Ectodermal cell (in vitro differentiated cells): Measurements from ENCODE around the gene PGBD5.
"Not testable (repeated sequence)": the region's sequence is repeated elsewhere in the genome, so short reads cannot be mapped to it uniquely, and the experiment has no call there.

Experiments used
- H3K27ac ChIP-seq: 2 replicates; pipeline ENCODE4 v1.7.0; 2013; ENCODE audit warnings: mild to moderate bottlenecking, low read depth, low read length; ENCODE audit not compliant: insufficient read depth, poor library complexity, severe bottlenecking
- H3K27me3 ChIP-seq: 2 replicates; pipeline ENCODE4 v1.7.0; 2013; ENCODE audit warnings: mild to moderate bottlenecking, low read length; ENCODE audit not compliant: insufficient read depth, control insufficient read depth, poor library complexity, severe bottlenecking
- H3K36me3 ChIP-seq: one replicate; pipeline ENCODE4 v1.7.0; 2013; ENCODE audit warnings: low read length; ENCODE audit not compliant: control insufficient read depth, insufficient read depth
- H3K4me1 ChIP-seq: one replicate; pipeline ENCODE4 v1.7.0; 2013; ENCODE audit warnings: low read length; ENCODE audit not compliant: control insufficient read depth, insufficient read depth
- H3K4me3 ChIP-seq: 2 replicates; pipeline ENCODE4 v1.7.0; 2013; ENCODE audit warnings: low read depth, low read length, control low read depth; ENCODE audit not compliant: insufficient read depth
- H3K9me3 ChIP-seq: 2 replicates; pipeline ENCODE4 v1.7.0; 2013; ENCODE audit warnings: mild to moderate bottlenecking, low read length, moderate library complexity; ENCODE audit not compliant: control insufficient read depth
- WGBS, 2 experiments: methylation state at CpG; one replicate each; pipeline ENCODE4 v1.1.7; 2013; ENCODE audit warnings: missing lambda C conversion rate in 2 of 2; 5-methylcytosine and 5-hydroxymethylcytosine counted together

PGBD5 gene

GRCh38 chr1:230414694-230415093, 11.4 kb downstream of the PGBD5 start:
- Histone ChIP-seq H3K36me3 (no peaks in the 10 kb centered on the region), H3K27me3 (no peaks in the 10 kb centered on the region), H3K4me1 (peaks cover 7% of the 10 kb centered on the region), H3K4me3 (no peak overlapping the region), H3K9me3 (no peaks in the 10 kb centered on the region), H3K27ac (no peak overlapping the region)
- WGBS, 2 experiments, result 95 to 97% methylated on average over 4 of the region's 4 CpGs

GRCh38 chr1:230414102-230414501, 12.0 kb downstream of the PGBD5 start:
- H3K4me1 ChIP-seq, result peaks cover 7% of the 10 kb centered on the region
- no peaks in the 10 kb centered on the region for H3K36me3 ChIP-seq
- H3K9me3 ChIP-seq, result no peaks in the 10 kb centered on the region
- WGBS, 2 experiments, result 95 to 97% methylated on average over 4 of the region's 4 CpGs
- H3K27ac ChIP-seq, result no peak overlapping the region
- no peaks in the 10 kb centered on the region for H3K27me3 ChIP-seq
- no peak overlapping the region for H3K4me3 ChIP-seq

- no peaks in the 10 kb centered on the region for H3K27me3 ChIP-seq
- H3K36me3 ChIP-seq, result no peaks in the 10 kb centered on the region
- no peaks in the 10 kb centered on the region for H3K9me3 ChIP-seq
- 93 to 94% methylated on average over 5 of the region's 6 CpGs for WGBS, 2 experiments
- no peak overlapping the region for H3K27ac ChIP-seq
- peaks cover 6% of the 10 kb centered on the region for H3K4me1 ChIP-seq
- no peak overlapping the region for H3K4me3 ChIP-seq
These were observed 13.1 kb downstream of the PGBD5 start for GRCh38 chr1:230413061-230413460.

- H3K4me3 ChIP-seq, result no peak overlapping the region
- H3K36me3 ChIP-seq, result no peaks in the 10 kb centered on the region
- H3K27me3 ChIP-seq, result no peaks in the 10 kb centered on the region
- no peak overlapping the region for H3K27ac ChIP-seq
- H3K4me1 ChIP-seq, result no peaks in the 10 kb centered on the region
- H3K9me3 ChIP-seq, result no peaks in the 10 kb centered on the region
- WGBS, 2 experiments, result 80 to 88% methylated on average over 1 of the region's 2 CpGs
These were observed 17.2 kb downstream of the PGBD5 start for GRCh38 chr1:230408971-230409370.

- Histone ChIP-seq H3K9me3 (no peaks in the 10 kb centered on the region), H3K4me1 (no peaks in the 10 kb centered on the region), H3K27me3 (no peaks in the 10 kb centered on the region), H3K36me3 (no peaks in the 10 kb centered on the region), H3K27ac (no peak overlapping the region), H3K4me3 (no peak overlapping the region)
- WGBS, 2 experiments, result 91 to 97% methylated on average over 2 of the region's 2 CpGs
These were observed 18.8 kb downstream of the PGBD5 start for GRCh38 chr1:230407351-230407750.

- not testable (repeated sequence) for H3K27me3 ChIP-seq, H3K4me1 ChIP-seq, H3K9me3 ChIP-seq, H3K4me3 ChIP-seq, H3K27ac ChIP-seq, H3K36me3 ChIP-seq
- WGBS, 2 experiments, result 93 to 95% methylated on average over 11 of the region's 11 CpGs
These were observed 19.4 kb downstream of the PGBD5 start for GRCh38 chr1:230406727-230407126.

GRCh38 chr1:230403442-230403841, 22.7 kb downstream of the PGBD5 start:
- Histone ChIP-seq H3K4me3 (no peak overlapping the region), H3K9me3 (no peaks in the 10 kb centered on the region), H3K27me3 (no peaks in the 10 kb centered on the region), H3K4me1 (no peaks in the 10 kb centered on the region), H3K36me3 (no peaks in the 10 kb centered on the region), H3K27ac (no peak overlapping the region)
- 90 to 93% methylated on average over 7 of the region's 7 CpGs for WGBS, 2 experiments

GRCh38 chr1:230401763-230402294, 24.3 kb downstream of the PGBD5 start:
- Histone ChIP-seq H3K36me3 (no peaks in the 10 kb centered on the region), H3K27me3 (no peaks in the 10 kb centered on the region), H3K4me1 (no peaks in the 10 kb centered on the region), H3K4me3 (no peak overlapping the region), H3K9me3 (no peaks in the 10 kb centered on the region), H3K27ac (no peak overlapping the region)
- WGBS, 2 experiments, result 80 to 83% methylated on average over 8 of the region's 8 CpGs

- Histone ChIP-seq H3K27ac (no peak overlapping the region), H3K27me3 (no peaks in the 10 kb centered on the region)
- WGBS, 2 experiments, result 90 to 93% methylated on average over 14 of the region's 14 CpGs
These were observed 25.0 kb downstream of the PGBD5 start for GRCh38 chr1:230401101-230401500.

GRCh38 chr1:230400007-230400344, 26.2 kb downstream of the PGBD5 start:
- no peak overlapping the region for H3K4me3 ChIP-seq
- WGBS, 2 experiments, result 75% methylated on average over 8 of the region's 8 CpGs
- no peaks in the 10 kb centered on the region for H3K4me1 ChIP-seq
- no peaks in the 10 kb centered on the region for H3K36me3 ChIP-seq
- no peaks in the 10 kb centered on the region for H3K9me3 ChIP-seq
- no peaks in the 10 kb centered on the region for H3K27me3 ChIP-seq
- no peak overlapping the region for H3K27ac ChIP-seq

More at GRCh38 chr1:230401101-230401500, 25.0 kb downstream of the PGBD5 start:
- H3K4me1 ChIP-seq, result no peaks in the 10 kb centered on the region
- H3K36me3 ChIP-seq, result no peaks in the 10 kb centered on the region
- H3K9me3 ChIP-seq, result no peaks in the 10 kb centered on the region
- no peak overlapping the region for H3K4me3 ChIP-seq
